ENCODE results near the gene MGMT. TPM values are rescaled to one million over a fixed set of nuclear protein-coding genes. Genes with fewer than 3 reads are reported as not detected.

The MGMT gene
- total RNA-seq, 1 donor from 2014 or later = 29.7 TPM

GRCh38 chr10:129637846-129638245 is 170.8 kb downstream of the MGMT start:
- Histone ChIP-seq H3K9ac (ENCODE audit: low read depth in 1 of 3, low read length in 3 of 3) (no peak overlapping the region), H3K4me3 (ENCODE audit: low read length in 3 of 3) (no peak overlapping the region), H3K9me3 (ENCODE audit: control insufficient read depth in 3 of 3, low read length in 3 of 3) (peaks cover 0 to 5% (median 3%) of the 10 kb centered on the region in 3 donors), H3K4me1 (ENCODE audit: control insufficient read depth in 3 of 3, insufficient read depth in 3 of 3, low read length in 3 of 3) (no peaks in the 10 kb centered on the region), H3K36me3 (ENCODE audit: control insufficient read depth in 3 of 3, insufficient read depth in 3 of 3, low read length in 3 of 3) (no peaks in the 10 kb centered on the region), H3K27me3 (ENCODE audit: control insufficient read depth in 3 of 3, insufficient read depth in 3 of 3, low read length in 3 of 3) (no peaks in the 10 kb centered on the region), H3K27ac (ENCODE audit: low read depth, low read length) (no peak overlapping the region)

GRCh38 chr10:129641351-129641750 is 174.3 kb downstream of the MGMT start:
- Histone ChIP-seq H3K9me3 (ENCODE audit: control insufficient read depth in 3 of 3, low read length in 3 of 3) (no peaks in the 10 kb centered on the region), H3K27me3 (ENCODE audit: control insufficient read depth in 3 of 3, insufficient read depth in 3 of 3, low read length in 3 of 3) (no peaks in the 10 kb centered on the region), H3K4me3 (ENCODE audit: low read length in 3 of 3) (no peak overlapping the region), H3K36me3 (ENCODE audit: control insufficient read depth in 3 of 3, insufficient read depth in 3 of 3, low read length in 3 of 3) (peaks cover 0 to 2% (median 0%) of the 10 kb centered on the region in 3 donors), H3K27ac (ENCODE audit: low read depth, low read length) (no peak overlapping the region), H3K4me1 (ENCODE audit: control insufficient read depth in 3 of 3, insufficient read depth in 3 of 3, low read length in 3 of 3) (no peaks in the 10 kb centered on the region), H3K9ac (ENCODE audit: low read depth in 1 of 3, low read length in 3 of 3) (no peak overlapping the region)

- H3K9ac ChIP-seq (ENCODE audit: low read depth in 1 of 3, low read length in 3 of 3) = no peak overlapping the region
These were observed 174.9 kb downstream of the MGMT start for GRCh38 chr10:129641982-129642381.

DNA sequence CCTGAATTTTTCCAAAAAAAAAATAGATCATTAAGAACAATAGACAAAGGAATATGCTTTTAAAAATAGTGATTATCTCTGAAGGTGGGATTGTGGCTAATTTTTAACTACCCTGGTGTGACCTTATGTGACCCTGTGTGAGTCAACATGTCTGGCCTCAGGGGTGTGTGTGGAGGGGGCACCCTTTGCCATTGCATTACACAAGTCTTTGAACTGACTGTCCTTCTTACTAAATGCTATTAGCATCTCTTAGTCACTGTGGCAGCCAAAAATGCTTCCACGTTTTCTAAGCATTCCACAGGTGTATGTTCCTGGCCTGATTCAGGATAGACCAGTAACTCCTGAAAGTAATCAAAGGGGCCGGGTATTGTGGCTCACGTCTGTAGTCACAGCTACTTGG is 175.4 kb downstream of the MGMT start:
- Histone ChIP-seq H3K27ac (ENCODE audit: low read depth, low read length) (no peak overlapping the region), H3K9ac (ENCODE audit: low read depth in 1 of 3, low read length in 3 of 3) (no peak overlapping the region), H3K4me3 (ENCODE audit: low read length in 3 of 3) (no peak overlapping the region), H3K4me1 (ENCODE audit: control insufficient read depth in 3 of 3, insufficient read depth in 3 of 3, low read length in 3 of 3) (no peaks in the 10 kb centered on the region), H3K9me3 (ENCODE audit: control insufficient read depth in 3 of 3, low read length in 3 of 3) (no peaks in the 10 kb centered on the region), H3K36me3 (ENCODE audit: control insufficient read depth in 3 of 3, insufficient read depth in 3 of 3, low read length in 3 of 3) (peaks cover 0 to 2% (median 0%) of the 10 kb centered on the region in 3 donors), H3K27me3 (ENCODE audit: control insufficient read depth in 3 of 3, insufficient read depth in 3 of 3, low read length in 3 of 3) (no peaks in the 10 kb centered on the region)

More at GRCh38 chr10:129641982-129642381, 174.9 kb downstream of the MGMT start:
- Histone ChIP-seq H3K4me1 (ENCODE audit: control insufficient read depth in 3 of 3, insufficient read depth in 3 of 3, low read length in 3 of 3) (no peaks in the 10 kb centered on the region), H3K4me3 (ENCODE audit: low read length in 3 of 3) (no peak overlapping the region), H3K9me3 (ENCODE audit: control insufficient read depth in 3 of 3, low read length in 3 of 3) (no peaks in the 10 kb centered on the region), H3K27ac (ENCODE audit: low read depth, low read length) (no peak overlapping the region), H3K27me3 (ENCODE audit: control insufficient read depth in 3 of 3, insufficient read depth in 3 of 3, low read length in 3 of 3) (no peaks in the 10 kb centered on the region), H3K36me3 (ENCODE audit: control insufficient read depth in 3 of 3, insufficient read depth in 3 of 3, low read length in 3 of 3) (peaks cover 0 to 2% (median 0%) of the 10 kb centered on the region in 3 donors)

- no peaks in the 10 kb centered on the region for H3K27me3 ChIP-seq (ENCODE audit: control insufficient read depth in 3 of 3, insufficient read depth in 3 of 3, low read length in 3 of 3)
- H3K9me3 ChIP-seq (ENCODE audit: control insufficient read depth in 3 of 3, low read length in 3 of 3) = no peaks in the 10 kb centered on the region
- no peaks in the 10 kb centered on the region for H3K4me1 ChIP-seq (ENCODE audit: control insufficient read depth in 3 of 3, insufficient read depth in 3 of 3, low read length in 3 of 3)
These were observed 176.2 kb downstream of the MGMT start for GRCh38 chr10:129643266-129643665.

GRCh38 chr10:129645487-129645886 is 178.4 kb downstream of the MGMT start:
- Histone ChIP-seq H3K27ac (ENCODE audit: low read depth, low read length) (no peak overlapping the region), H3K4me3 (ENCODE audit: low read length in 3 of 3) (no peak overlapping the region), H3K4me1 (ENCODE audit: control insufficient read depth in 3 of 3, insufficient read depth in 3 of 3, low read length in 3 of 3) (no peaks in the 10 kb centered on the region), H3K36me3 (ENCODE audit: control insufficient read depth in 3 of 3, insufficient read depth in 3 of 3, low read length in 3 of 3) (peaks cover 0 to 2% (median 0%) of the 10 kb centered on the region in 3 donors), H3K27me3 (ENCODE audit: control insufficient read depth in 3 of 3, insufficient read depth in 3 of 3, low read length in 3 of 3) (no peaks in the 10 kb centered on the region), H3K9me3 (ENCODE audit: control insufficient read depth in 3 of 3, low read length in 3 of 3) (no peaks in the 10 kb centered on the region), H3K9ac (ENCODE audit: low read depth in 1 of 3, low read length in 3 of 3) (no peak overlapping the region)

More at GRCh38 chr10:129643266-129643665, 176.2 kb downstream of the MGMT start:
- H3K9ac ChIP-seq (ENCODE audit: low read depth in 1 of 3, low read length in 3 of 3) = no peak overlapping the region
- no peak overlapping the region for H3K27ac ChIP-seq (ENCODE audit: low read depth, low read length)
- H3K4me3 ChIP-seq (ENCODE audit: low read length in 3 of 3) = no peak overlapping the region
- H3K36me3 ChIP-seq (ENCODE audit: control insufficient read depth in 3 of 3, insufficient read depth in 3 of 3, low read length in 3 of 3) = peaks cover 0 to 2% (median 0%) of the 10 kb centered on the region in 3 donors

DNA sequence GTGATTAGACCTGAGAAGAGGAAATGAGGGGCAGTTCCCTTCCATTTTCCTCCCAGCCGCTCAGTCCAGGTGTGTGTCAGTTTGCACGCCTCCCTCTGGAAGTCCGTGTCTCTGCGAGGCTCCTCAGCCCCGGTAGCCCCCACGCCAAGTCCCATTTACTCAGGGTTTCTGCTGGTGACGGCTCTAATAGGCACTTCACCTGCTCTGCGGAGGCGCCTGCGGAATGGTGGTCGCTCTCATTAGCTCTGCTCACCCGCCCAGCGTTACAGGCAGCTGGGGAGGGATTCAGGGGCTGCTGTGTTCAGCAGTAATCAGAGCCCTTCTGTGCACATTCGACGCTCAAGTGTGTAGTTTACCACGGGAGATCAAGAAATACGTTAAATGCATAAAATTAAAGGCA is 179.9 kb downstream of the MGMT start:
- no peak overlapping the region for H3K9ac ChIP-seq (ENCODE audit: low read depth in 1 of 3, low read length in 3 of 3)
- no peaks in the 10 kb centered on the region for H3K27me3 ChIP-seq (ENCODE audit: control insufficient read depth in 3 of 3, insufficient read depth in 3 of 3, low read length in 3 of 3)
- H3K4me3 ChIP-seq (ENCODE audit: low read length in 3 of 3) = no peak overlapping the region
- H3K36me3 ChIP-seq (ENCODE audit: control insufficient read depth in 3 of 3, insufficient read depth in 3 of 3, low read length in 3 of 3) = peaks cover 0 to 2% (median 0%) of the 10 kb centered on the region in 3 donors
- H3K9me3 ChIP-seq (ENCODE audit: control insufficient read depth in 3 of 3, low read length in 3 of 3) = no peaks in the 10 kb centered on the region
- no peak overlapping the region for H3K27ac ChIP-seq (ENCODE audit: low read depth, low read length)
- no peaks in the 10 kb centered on the region for H3K4me1 ChIP-seq (ENCODE audit: control insufficient read depth in 3 of 3, insufficient read depth in 3 of 3, low read length in 3 of 3)

- Histone ChIP-seq H3K9ac (ENCODE audit: low read depth in 1 of 3, low read length in 3 of 3) (no peak overlapping the region), H3K27ac (ENCODE audit: low read depth, low read length) (no peak overlapping the region), H3K4me3 (ENCODE audit: low read length in 3 of 3) (no peak overlapping the region), H3K4me1 (ENCODE audit: control insufficient read depth in 3 of 3, insufficient read depth in 3 of 3, low read length in 3 of 3) (no peaks in the 10 kb centered on the region), H3K9me3 (ENCODE audit: control insufficient read depth in 3 of 3, low read length in 3 of 3) (no peaks in the 10 kb centered on the region), H3K27me3 (ENCODE audit: control insufficient read depth in 3 of 3, insufficient read depth in 3 of 3, low read length in 3 of 3) (no peaks in the 10 kb centered on the region), H3K36me3 (ENCODE audit: control insufficient read depth in 3 of 3, insufficient read depth in 3 of 3, low read length in 3 of 3) (peaks cover 0 to 2% (median 0%) of the 10 kb centered on the region in 3 donors)
These were observed 180.5 kb downstream of the MGMT start for GRCh38 chr10:129647590-129647989.

DNA sequence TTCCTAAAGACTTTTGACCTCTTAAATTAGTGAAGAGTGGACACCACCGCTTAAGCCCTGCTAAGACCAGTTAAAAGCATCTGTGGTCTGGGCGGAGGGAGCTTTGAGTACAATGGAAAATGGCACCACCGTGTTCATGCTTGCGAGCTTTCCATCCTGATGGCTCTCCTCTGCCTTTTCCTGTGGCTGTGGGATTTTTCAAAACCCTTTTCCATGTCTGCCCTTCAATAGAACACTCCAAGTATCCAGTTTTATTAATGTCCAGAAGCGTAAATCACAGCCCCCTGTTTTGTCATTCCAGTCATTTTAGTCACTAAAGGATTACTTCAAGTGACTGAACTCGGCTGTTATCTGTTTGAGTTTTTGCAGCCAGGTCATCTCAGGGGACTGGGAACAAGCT is 181.8 kb downstream of the MGMT start:
- no peaks in the 10 kb centered on the region for H3K4me1 ChIP-seq (ENCODE audit: control insufficient read depth in 3 of 3, insufficient read depth in 3 of 3, low read length in 3 of 3)
- no peaks in the 10 kb centered on the region for H3K36me3 ChIP-seq (ENCODE audit: control insufficient read depth in 3 of 3, insufficient read depth in 3 of 3, low read length in 3 of 3)
- no peaks in the 10 kb centered on the region for H3K9me3 ChIP-seq (ENCODE audit: control insufficient read depth in 3 of 3, low read length in 3 of 3)
- H3K27ac ChIP-seq (ENCODE audit: low read depth, low read length) = no peak overlapping the region
- H3K9ac ChIP-seq (ENCODE audit: low read depth in 1 of 3, low read length in 3 of 3) = no peak overlapping the region
- no peak overlapping the region for H3K4me3 ChIP-seq (ENCODE audit: low read length in 3 of 3)
- no peaks in the 10 kb centered on the region for H3K27me3 ChIP-seq (ENCODE audit: control insufficient read depth in 3 of 3, insufficient read depth in 3 of 3, low read length in 3 of 3)

GRCh38 chr10:129652021-129652420 is 185.0 kb downstream of the MGMT start:
- Histone ChIP-seq H3K4me3 (ENCODE audit: low read length in 3 of 3) (no peak overlapping the region), H3K4me1 (ENCODE audit: control insufficient read depth in 3 of 3, insufficient read depth in 3 of 3, low read length in 3 of 3) (no peaks in the 10 kb centered on the region), H3K36me3 (ENCODE audit: control insufficient read depth in 3 of 3, insufficient read depth in 3 of 3, low read length in 3 of 3) (no peaks in the 10 kb centered on the region), H3K27me3 (ENCODE audit: control insufficient read depth in 3 of 3, insufficient read depth in 3 of 3, low read length in 3 of 3) (no peaks in the 10 kb centered on the region), H3K27ac (ENCODE audit: low read depth, low read length) (no peak overlapping the region), H3K9me3 (ENCODE audit: control insufficient read depth in 3 of 3, low read length in 3 of 3) (no peaks in the 10 kb centered on the region), H3K9ac (ENCODE audit: low read depth in 1 of 3, low read length in 3 of 3) (no peak overlapping the region)

Measured in skeletal muscle tissue (tissue), 4 donors.